HFFc6 (cell line): ENCODE measurements around the gene KLF3. TPM values are rescaled to one million over a fixed set of nuclear protein-coding genes. Genes with fewer than 3 reads are reported as not detected.

ENCODE experiments used
- DNase-seq: peaks from one replicate; pipeline ENCODE4 v3.0.0-alpha.2; 2018
- H3K27ac Mint-ChIP-seq: 2 replicates; pipeline ENCODE4 v1.8.0; 2020; ENCODE audit warnings: mild to moderate bottlenecking, mixed read lengths
- H3K27me3 Mint-ChIP-seq: 2 replicates; pipeline ENCODE4 v1.8.0; 2021; ENCODE audit warnings: mild to moderate bottlenecking, moderate library complexity, mixed read lengths; ENCODE audit not compliant: insufficient read depth
- H3K36me3 Mint-ChIP-seq: 2 replicates; pipeline ENCODE4 v1.8.0; 2021; ENCODE audit warnings: low read depth, mixed read lengths
- H3K4me1 Mint-ChIP-seq: 2 replicates; pipeline ENCODE4 v1.8.0; 2020; ENCODE audit warnings: low read depth, mixed read lengths
- H3K4me3 Mint-ChIP-seq: 2 replicates; pipeline ENCODE4 v1.8.0; 2020; ENCODE audit warnings: mild to moderate bottlenecking, moderate library complexity, mixed read lengths
- H3K9me3 Mint-ChIP-seq: 2 replicates; pipeline ENCODE4 v1.8.0; 2020; ENCODE audit warnings: mild to moderate bottlenecking, mixed read lengths
- CTCF ChIP-seq: fragments of 200-600 bp; sonication (generic); IDR thresholded peaks from 2 replicates; pipeline ENCODE4 v1.5.0; 2021; ENCODE audit warnings: antibody characterized with exemption, mild to moderate bottlenecking
- total RNA-seq, 6 experiments: library from RNA; stranded (reverse); fragmentation: NEBNext Ultra II Directional; extraction: Animal tissue kit (Norgen Biotek cat#: 25700); gene quantifications; 2 replicates in 1 of 6; 3 replicates in 5 of 6; pipeline ENCODE4 v1.2.3, GENCODE V29; 2021

The KLF3 gene
- total RNA-seq, 6 experiments from 2014 or later: 10.7 to 17.1 (median 14.0) TPM

DNA sequence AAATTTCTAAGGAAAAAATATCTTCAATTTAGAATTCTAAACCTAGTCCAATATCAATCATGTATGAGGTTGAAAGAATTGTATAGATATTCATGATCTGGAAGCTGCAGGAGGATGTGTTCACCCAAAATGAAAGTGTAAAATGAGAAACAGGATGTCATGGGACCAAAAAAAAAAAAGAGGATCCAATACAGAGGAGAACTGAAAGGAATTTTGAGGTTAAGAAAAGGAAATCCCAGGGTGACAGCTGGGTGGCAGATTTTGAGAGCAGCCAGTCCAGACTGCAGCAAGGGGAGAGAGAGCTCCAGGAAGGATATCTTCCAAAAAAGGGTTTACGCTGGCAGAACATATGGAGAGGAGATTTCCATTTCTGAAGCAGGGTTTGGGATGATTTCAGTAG, 79.9 kb downstream of the KLF3 start:
- TF ChIP-seq CTCF: no peak
- Mint-ChIP-seq H3K36me3 (peaks cover 9% of the 10 kb centered on the region; the same call in 1 of the 2 replicates), H3K4me1 (peaks cover 7% of the 10 kb centered on the region), H3K9me3 (peaks cover 9% of the 10 kb centered on the region), H3K4me3 (peak overlapping the region; percentile 40), H3K27ac (no peak overlapping the region), H3K27me3 (peaks cover 2% of the 10 kb centered on the region)
- no peak for DNase-seq

DNA sequence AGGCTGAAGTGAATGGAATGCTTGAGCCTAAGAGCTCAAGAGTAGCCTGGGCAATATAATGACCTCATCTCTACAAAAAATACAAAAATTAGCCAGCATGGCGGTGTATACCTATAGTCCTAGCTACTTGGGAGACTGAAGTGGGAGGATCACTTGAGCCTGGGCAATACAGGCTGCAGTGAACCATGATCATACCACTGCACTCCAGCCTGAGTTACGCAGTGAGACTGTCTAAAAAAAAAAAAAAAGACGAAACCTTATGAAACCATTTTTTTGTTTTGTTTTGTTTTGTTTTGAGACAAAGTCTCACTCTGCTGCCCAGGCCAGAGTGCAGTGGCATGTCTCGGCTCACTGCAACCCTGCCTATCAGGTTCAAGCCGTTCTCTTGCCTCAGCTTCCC, 81.9 kb downstream of the KLF3 start:
- peaks cover 9% of the 10 kb centered on the region; the same call in 1 of the 2 replicates for H3K36me3 Mint-ChIP-seq
- no peak for DNase-seq

DNA sequence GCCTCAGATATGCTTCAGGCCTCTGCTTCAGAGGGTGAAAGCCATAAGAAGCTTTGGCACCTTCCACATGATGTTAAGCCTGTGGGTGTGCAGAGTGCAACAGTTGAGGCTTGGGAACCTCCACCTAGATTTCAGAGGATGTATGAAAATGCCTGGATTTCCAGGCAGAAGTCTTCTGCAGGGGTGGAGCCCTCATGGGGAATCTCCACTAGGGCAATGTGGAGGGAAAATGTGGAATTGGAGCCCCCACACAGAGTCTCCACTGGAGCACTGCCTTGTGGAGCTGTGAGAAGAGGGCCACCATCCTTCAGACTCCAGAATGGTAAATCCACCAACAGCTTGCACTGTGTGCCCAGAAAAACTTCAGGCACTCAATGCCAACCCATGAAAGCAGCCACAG, 83.6 kb downstream of the KLF3 start:
- H3K4me3 Mint-ChIP-seq: no peak overlapping the region
- no peak for DNase-seq
- H3K4me1 Mint-ChIP-seq: peaks cover 7% of the 10 kb centered on the region
- peaks cover 9% of the 10 kb centered on the region; the same call in 1 of the 2 replicates for H3K36me3 Mint-ChIP-seq
- H3K9me3 Mint-ChIP-seq: peaks cover 9% of the 10 kb centered on the region
- H3K27ac Mint-ChIP-seq: no peak overlapping the region
- TF ChIP-seq CTCF: no peak
- H3K27me3 Mint-ChIP-seq: peaks cover 6% of the 10 kb centered on the region

More for the DNA sequence above, 81.9 kb downstream of the KLF3 start:
- no peak for TF ChIP-seq CTCF
- no peak overlapping the region for H3K4me3 Mint-ChIP-seq
- H3K27ac Mint-ChIP-seq: no peak overlapping the region
- H3K9me3 Mint-ChIP-seq: peaks cover 9% of the 10 kb centered on the region
- H3K4me1 Mint-ChIP-seq: peaks cover 7% of the 10 kb centered on the region
- peaks cover 8% of the 10 kb centered on the region for H3K27me3 Mint-ChIP-seq

DNA sequence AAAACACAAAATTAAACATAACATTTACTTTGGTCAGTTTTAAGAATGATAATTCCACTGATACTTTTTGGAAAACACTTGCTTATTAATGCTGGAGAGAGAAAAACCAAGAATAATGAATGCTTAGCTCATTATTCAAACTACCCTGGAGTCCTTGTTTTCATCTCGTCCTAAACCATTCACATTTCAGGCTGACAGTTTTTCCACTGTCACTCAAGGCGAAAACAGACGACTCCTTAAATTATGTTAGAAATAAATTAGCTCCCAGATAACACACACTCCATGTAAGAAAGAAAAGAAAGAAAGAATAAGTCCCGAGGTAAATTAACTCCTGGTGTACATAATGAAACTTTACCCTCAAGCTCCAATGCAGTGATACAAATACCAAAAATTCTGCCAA, 85.3 kb downstream of the KLF3 start:
- no peak for DNase-seq
- H3K27ac Mint-ChIP-seq: no peak overlapping the region
- peaks cover 9% of the 10 kb centered on the region; the same call in 1 of the 2 replicates for H3K36me3 Mint-ChIP-seq
- peaks cover 6% of the 10 kb centered on the region for H3K27me3 Mint-ChIP-seq
- TF ChIP-seq CTCF: no peak
- no peaks in the 10 kb centered on the region for H3K4me1 Mint-ChIP-seq
- peaks cover 9% of the 10 kb centered on the region for H3K9me3 Mint-ChIP-seq
- H3K4me3 Mint-ChIP-seq: no peak overlapping the region

Other genes with a start within 250 kb of the KLF3 start
- gene TLR10, start 118.8 kb downstream of the KLF3 start, total RNA-seq: not detected
- under 1 TPM in 2 of 6 experiments, not detected in 4; 0.07 to 0.10 TPM for gene TLR1, start 140.6 kb downstream of the KLF3 start, total RNA-seq
- 1 to 10 TPM in 3 of 6 experiments, under 1 TPM in 3; 0.76 to 1.3 (median 0.97) TPM for gene TLR6, start 192.6 kb downstream of the KLF3 start, total RNA-seq
- gene FAM114A1, start 203.6 kb downstream of the KLF3 start, total RNA-seq: 100 to 1,000 TPM; 161 to 210 (median 187) TPM